Measurements from ENCODE around the gene CRTC3.

GRCh38 chr15:90664650-90665287 is 135.0 kb downstream of the CRTC3 start:
- TF ChIP-seq MAX (IDR thresholded peaks at IDR 0.05; ENCODE audit: insufficient read depth, insufficient read length) (no peak), CTCF (IDR thresholded peaks at IDR 0.05; ENCODE audit: extremely low read depth in 1 of 2, insufficient read depth in 1 of 2, low read depth in 1 of 2, low read length in 2 of 2) (peak in 1 of 2 donors; percentile 7), EZH2 (IDR thresholded peaks at IDR 0.05; ENCODE audit: borderline replicate concordance, low read depth, low read length, severe bottlenecking) (no peak), POLR2A (IDR thresholded peaks at IDR 0.05; ENCODE audit: low read depth, low read length) (peak; percentile 6), POLR2AphosphoS5 (IDR thresholded peaks at IDR 0.05; ENCODE audit: insufficient read depth, low read depth, low read length) (no peak)
